Hippocampal formation (tissue), 2 donors: ENCODE data around the gene AK8.
A peak's percentile ranks its signal among the peaks of the same experiment; 100 is the strongest.

Experiments
- DNase-seq, 2 donors: peaks; one replicate each; lab custom pipeline; 2025; lab: John Stamatoyannopoulos, UW

Gene AK8

DNA sequence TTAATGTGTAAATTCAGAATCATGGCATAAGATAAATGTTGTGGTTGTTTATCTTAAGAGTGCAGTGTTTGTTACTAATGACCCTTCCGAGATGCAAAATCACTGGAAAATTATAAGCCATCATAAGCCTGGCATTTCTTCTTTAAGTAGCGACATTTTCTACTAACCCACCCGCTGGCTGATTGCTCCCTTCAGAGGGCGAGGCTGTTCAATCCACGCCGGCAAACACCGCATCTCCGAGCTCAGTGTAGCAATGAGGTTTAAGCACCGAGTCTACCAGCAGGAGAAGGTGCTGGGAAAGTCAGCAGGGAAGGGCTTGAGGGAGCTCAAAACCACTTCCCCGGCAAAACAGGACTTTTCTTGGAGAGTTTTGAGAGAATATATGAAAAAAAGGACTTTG is 52.7 kb downstream of the AK8 start:
- DNase-seq: no peak

DNA sequence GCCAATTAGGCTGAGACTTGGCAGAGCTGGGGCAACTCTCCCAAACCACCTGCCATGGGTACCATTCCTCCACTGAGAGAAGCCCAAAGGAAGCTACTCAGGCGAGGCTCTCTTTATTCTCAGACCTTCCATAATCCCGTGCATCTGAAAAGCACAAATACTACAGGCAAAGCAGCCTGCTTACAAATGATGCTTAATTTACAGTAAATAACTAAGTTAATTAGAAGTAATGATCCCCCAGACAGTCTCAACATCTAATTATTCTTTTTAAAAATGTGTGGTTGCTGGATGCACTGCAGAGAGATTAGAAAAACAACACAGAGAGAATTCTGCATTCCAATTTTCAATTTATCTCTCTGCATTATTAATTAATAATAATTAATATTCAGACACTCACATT is 53.1 kb downstream of the AK8 start:
- no peak for DNase-seq

DNA sequence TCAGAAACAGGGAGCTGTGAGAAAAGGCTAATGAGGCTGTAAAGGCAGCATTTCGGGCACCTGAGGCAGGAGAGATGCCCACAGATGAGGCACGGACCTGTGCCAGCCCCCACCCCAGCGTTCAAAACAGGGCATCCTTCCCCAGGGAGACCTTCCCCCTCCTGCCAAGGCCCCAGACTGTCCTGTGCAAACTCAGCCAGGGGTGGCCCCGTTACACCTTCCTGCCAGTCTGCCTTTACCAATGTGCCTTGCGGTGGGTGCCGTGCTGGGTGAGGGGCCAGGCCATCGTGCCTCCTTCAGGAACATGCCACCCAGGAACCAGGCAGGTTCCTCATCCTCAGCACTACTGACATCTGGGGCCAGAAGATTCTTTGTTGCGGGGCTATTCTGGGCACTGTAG is 53.9 kb downstream of the AK8 start:
- DNase-seq: no peak

DNA sequence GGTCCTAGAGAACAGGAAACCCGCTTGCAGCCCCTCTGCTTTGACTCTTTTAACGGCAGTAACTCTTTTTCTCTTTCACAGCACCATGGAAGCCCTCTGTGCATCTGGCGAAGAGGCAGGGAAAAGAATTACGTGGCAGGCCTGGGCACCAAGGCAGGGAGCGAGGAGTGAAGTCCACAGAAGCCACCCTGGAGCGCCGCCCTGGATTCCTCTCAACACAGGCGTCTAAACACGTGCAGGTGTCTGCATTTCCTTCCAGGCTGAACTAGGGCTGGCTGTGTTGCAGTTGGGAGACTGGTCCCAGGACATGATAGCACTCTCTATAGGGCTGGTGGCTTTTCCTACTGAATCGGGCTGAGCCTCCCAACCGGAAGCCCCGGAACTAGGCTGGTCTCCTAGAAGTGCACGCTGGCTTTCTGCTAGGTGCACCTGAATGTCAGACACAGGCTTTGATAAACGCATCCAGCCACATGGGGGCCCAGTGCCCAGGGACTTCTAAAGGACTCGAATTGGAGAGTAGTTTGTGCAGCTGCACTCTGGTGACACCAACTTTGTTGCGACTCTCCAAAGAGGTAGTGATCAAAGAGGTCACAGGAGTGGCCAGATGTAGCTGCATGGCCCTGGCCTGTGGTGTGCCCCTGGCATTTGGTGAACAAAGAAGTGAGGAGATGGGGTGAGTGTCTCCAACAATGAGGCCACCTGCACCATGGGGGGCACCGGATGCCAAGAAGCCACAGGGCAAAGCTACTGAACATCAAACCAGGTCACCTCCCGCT is 54.5 kb downstream of the AK8 start:
- DNase-seq: no peak

DNA sequence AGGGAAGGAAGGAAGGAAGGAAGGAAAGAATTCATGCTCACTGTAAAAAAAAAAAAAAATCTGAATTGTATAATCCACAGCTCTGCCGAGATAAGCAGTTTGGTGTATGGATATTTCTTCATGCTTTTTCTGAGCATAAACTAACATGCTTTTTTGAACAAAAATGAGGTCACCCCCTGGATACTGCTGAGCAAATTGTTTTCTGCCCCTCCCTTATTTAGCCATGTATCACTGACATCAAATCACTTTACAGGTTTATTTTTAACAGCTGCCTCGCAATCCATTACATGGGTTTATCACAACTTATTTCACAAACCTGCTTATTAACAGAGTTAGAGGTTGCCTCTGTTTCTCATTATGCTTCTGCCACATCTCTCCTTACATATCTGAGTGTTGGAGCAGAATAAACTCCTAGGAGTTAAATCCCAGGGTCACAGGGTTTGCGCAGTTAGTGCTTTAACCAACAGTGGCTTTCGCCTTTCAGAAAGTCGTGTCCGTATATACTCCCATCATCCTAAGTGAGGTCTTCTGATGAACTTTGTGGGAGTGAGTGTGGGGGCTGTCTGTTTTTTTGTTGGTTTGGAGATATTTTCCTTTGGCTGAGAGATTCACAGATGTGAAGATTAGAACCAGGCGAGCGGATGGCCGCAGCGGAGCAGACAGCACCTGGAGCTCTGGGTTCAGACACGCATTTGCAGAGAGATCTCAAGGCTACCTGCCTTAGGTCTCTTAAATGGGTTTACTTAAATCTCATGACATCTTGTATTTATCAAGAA is 57.7 kb downstream of the AK8 start:
- DNase-seq: no peak

DNA sequence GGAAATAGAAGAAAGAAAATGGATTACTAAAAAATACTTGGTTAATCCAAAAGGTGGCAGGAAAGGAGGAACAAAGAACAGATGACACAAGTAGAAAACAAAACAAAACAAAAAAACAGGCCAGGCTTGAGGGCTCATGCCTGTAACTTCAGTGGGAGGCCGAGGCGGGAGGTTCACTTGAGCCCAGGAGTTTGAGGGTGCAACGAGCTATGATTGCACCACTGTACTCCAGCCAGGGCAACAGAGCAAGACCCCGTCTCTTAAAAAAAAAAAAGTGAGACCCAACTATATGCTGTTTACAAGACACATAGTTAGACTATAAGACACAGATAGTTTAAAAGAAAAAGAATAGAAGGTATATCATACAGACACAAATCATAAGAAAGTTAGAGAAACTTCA is 59.5 kb downstream of the AK8 start:
- no peak for DNase-seq

DNA sequence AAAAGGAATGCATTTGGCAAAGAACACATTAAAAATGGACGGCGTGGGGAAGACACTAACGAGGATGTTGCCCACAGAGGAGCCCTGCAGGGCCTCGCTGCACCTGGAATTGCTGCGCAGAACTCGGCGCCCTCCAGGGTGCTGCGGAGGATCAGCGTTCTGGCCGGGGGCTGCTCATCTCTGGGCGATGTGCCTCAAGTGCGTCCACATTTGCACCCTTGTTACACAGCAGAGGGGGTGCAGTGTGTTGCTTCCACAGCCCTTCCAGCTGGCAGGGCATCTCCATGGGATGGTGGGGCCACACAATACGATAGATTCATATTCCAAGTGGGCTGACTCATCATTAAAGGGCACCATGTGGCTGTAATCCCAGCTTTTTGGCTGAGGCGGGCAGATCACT is 63.1 kb downstream of the AK8 start:
- DNase-seq: no peak

DNA sequence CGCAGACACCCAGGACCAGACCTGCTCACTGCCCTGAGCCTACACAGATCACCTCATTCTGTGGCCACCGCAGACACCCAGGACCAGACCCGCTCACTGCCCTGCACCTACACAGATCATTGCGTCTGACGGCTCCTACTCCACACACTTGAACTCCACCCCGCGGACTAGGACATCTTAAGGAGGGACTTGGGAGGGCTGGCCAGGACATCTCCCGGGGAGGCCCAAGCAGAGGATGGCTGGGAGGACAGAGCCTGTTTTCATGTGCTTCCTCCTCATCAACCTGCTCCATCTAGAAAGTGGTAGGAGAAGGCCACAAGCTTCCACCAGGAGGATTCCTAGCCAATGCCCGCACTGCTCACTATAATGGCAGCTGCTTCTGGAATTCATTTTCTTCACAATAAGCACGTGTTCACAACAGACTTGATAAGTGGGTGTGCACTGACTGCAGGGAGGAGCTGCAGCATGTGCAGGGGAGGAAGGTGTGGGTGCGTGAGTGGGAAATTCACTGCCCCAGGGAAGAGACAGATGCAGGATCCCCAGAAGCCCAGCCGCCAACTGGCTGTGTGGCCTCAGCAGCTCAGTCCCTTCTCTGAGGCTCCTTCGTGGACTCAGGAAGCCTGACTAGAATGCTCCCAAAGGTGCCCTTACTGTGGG is 64.8 kb downstream of the AK8 start:
- no peak for DNase-seq

DNA sequence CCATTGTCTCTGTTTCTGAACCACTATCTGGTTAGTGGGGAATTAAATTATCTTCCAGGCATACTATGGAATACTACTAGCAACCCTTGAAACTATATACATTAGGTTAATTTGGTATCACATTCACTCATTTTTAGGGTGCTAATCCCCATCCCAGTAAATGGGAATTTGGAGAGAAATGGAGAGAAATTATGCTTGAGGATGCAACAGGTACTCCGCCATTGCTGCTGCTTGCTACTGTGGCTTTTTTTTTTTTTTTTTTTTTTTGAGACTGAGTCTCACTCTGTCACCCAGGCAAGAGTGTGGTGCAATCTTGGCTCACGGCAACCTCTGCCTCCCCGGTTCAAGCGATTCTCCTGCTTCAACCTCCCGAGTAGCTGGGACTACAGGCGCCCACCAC is 66.1 kb downstream of the AK8 start:
- DNase-seq: no peak

DNA sequence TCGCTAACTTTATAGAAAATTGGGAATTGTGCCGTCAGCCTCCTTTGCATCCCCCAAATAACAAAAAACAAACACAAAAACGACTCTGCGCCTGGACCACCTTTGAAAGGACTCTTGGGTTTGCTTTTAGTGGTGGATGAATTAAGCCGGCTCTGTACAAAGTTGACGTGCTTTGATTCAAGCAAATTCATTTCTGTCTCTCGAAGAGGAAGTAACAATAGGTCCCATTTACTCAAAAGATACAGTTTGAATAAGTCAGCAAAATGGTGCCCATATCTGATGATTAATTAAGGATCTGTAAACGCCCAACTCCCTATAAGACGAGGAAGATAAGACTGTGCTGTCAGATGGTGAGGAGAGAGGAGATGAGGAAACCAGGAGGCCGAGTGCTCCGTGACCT is 67.8 kb downstream of the AK8 start:
- no peak for DNase-seq

DNA sequence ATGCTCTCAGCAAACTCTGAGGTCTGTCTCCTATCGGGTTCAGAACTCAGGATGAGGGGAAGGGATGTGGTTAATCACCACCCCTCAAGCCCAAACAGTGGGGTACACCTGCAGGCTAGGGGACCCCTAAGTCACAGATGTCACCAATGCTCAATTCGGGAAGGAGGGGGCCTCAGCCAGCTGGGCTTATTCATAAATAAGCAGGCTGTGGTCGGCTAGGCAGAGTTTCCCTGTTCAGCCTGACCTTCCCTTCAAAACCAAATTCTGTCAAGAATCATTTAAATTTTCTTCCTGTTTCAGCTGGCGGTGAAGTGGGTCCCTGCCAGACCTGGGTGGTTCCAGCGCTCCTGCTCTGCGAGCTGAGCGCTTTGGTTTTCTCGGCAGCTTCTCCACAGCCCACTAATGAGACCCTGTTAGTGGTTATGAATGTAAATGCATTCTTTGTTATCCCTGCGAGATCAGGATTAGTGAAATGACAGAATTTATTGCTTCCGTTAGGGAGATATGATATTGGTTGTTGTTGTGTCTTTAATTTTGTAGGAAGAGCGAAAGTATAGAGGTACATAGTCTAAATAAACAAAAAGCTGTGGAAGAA is 68.3 kb downstream of the AK8 start:
- DNase-seq: no peak

DNA sequence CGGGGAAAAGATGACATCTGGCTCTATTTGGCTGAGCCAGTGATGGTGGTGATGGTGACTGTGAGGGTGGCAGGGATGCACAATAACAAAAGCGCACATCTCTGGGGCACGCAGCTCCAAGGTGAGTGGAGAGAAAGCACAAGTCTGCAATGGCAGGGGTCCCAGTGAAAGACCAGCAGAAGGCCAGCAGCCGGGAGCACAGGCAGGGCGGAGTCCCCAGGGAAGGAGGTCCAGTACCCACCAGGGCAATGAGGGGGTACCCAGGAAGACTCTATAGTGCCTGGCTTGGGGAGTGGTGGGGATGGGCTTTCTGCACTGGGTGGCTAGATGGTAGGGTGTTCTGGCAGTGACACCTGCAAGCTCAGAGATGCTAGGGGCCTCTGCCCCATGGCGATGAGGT is 69.4 kb downstream of the AK8 start:
- DNase-seq: no peak

DNA sequence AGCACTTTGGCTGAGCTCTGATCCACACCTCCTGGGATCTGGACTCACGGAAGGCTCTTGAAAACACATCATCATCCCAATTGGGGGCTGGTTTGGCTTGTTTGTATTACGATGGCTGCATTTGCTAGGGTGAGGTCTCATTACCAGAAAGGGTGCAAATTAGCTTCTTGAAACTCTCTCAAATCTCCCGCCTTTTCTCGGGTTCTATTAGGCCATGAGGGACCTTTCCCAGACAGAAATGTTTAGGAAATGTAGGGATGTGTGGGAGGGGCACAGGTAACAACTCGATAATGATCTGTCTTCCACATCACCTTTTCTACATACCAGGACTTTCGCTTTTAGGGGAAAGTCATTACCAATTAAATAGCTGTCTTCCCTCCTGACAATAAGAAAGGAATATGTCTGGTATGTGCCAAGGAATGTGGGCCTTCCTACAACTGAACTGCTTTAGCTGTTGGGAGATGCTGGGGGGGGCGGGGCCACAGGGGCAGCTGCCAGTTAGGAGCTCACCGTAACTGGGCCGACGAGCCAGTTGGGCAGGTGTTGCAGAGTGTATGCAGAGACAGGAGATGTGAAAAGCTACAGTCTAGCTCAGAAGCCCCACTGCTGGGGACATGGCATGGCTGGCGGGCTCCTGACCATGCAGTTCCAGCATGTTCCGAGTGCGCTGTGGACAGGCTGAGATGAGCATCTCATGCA is 71.2 kb downstream of the AK8 start:
- DNase-seq: no peak

DNA sequence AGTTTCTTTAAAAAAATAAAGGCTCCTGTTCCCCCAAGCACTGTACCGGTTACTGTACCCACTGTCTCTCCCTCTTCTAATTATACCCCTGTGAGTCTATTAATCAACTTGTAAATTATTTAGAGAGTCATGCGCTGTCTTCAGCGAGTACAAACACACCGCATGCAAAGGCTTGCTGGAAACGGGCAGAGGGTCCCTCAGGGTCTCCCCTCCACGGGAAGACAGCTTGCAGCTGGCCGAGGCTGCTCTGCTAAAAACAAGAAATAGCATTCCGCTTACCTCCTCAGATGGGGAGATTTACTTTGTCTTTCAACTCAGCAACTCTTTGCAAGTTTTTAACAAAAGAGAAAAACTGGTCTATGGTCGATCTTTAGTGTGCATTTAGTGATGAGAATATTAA is 71.8 kb downstream of the AK8 start:
- no peak for DNase-seq

DNA sequence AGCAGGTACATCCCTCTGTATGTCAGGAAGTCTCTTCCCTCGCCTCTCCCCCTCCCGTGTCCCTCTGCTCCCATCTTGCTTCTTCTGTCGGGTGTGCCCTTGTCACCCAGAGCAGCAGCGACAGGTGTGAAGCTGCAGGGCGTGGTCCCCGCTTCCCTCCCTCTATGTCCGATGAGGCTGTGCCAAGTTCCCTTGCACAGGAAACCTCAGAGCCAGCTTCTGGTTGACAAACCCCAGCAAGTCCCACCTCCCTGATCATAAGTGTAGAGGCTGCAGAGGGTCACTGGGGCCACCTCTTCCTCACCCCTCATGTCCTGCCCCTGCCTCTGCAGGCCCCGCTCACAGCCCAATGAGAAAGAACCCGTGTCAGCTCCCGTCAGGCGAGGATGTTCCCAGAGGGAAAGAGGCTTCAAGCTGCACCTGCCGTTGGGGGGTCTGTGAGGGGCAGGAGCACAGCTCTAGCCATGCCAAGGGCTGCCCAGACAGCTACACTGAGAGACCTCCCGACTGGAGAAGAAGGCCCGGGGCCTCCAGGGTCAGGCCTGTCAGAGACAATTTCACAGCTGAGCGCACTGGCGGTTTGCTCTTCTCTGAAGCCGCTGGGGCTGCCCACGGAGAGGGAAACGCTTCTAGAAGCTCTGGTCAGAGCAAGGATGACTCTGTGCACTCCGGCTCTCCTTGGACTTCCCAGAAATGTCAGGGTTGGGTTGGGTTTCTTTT is 73.3 kb downstream of the AK8 start:
- DNase-seq: no peak

DNA sequence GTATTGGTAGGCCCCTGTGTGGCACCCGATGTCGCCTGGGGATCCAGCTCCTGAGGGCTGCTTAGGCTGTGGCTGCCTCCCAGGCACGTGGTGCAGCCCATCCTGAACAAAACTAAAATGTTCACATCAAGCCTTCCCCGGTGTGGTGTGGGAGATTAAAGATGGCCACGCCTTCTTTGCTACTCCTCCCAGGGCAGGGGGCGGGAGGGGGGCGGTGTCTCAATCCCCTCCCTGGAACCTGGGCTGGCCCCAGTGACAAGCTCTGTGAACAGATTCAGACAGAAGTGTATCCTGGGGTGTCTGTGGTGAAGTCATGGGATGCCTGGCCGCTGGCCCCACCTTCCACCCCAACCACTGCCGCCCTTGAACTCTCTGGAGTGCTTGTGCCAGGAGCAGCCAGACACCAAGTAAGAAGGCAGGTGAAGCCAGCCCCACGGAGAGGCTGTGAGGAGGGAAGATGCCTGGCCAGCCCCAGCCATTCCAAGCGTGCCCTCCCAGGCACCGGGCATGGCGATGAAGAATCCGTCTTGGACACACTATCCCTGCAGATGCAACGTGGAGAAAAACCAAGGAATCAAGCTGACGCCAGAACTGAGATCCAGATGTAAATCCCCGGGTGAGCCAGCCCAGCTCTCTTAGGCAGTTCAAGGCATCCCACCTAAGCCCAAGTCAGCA is 75.8 kb downstream of the AK8 start:
- no peak for DNase-seq

DNA sequence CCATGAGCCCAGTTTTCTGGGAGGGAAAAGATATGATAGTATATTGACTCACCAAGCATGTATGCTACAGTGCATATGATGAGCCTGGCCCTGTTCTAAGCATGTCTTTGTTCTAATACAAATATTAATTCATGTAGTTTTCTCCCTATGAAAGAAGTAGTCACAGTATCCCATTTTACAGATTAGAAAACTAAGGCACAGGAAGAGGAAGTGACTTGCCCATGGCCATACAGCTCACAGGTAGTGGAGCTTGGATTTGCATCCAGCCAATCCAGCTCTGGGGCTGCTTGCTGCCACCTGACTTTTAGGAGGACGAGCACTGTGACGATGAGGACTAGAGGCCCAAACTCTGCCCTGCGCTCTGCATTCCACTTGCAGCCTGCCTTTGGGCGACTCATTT is 76.4 kb downstream of the AK8 start:
- DNase-seq: no peak

DNA sequence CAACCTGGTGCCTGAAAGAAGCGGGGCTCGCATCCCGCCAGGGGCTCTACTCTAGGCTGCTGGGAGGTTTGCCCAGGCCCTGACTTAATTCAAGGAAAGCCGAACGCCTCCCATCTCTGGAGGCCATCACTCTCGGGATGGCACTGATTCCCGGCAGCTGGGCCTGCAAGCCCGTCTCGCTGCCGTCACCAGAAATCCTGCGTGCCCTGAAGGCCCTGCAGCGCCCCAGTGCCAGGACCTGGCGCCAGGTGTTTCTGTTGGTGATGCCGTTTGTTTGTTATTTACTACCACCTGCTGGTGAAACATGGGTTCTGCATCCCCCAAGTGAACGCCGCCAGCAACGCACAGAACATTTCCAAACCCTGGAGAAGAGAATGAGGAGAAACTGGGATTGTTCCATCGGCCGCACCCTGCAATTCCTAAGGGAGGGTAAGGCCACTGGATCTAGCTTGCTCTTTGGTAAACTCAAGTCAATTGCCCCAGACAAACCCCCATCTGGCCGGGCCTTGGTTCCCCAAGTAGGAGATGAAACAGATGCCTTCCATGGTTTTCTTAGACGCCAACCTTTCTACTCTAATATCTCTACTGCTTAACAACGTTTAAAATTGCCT is 77.9 kb downstream of the AK8 start:
- DNase-seq: peak; percentile 59 to 83

DNA sequence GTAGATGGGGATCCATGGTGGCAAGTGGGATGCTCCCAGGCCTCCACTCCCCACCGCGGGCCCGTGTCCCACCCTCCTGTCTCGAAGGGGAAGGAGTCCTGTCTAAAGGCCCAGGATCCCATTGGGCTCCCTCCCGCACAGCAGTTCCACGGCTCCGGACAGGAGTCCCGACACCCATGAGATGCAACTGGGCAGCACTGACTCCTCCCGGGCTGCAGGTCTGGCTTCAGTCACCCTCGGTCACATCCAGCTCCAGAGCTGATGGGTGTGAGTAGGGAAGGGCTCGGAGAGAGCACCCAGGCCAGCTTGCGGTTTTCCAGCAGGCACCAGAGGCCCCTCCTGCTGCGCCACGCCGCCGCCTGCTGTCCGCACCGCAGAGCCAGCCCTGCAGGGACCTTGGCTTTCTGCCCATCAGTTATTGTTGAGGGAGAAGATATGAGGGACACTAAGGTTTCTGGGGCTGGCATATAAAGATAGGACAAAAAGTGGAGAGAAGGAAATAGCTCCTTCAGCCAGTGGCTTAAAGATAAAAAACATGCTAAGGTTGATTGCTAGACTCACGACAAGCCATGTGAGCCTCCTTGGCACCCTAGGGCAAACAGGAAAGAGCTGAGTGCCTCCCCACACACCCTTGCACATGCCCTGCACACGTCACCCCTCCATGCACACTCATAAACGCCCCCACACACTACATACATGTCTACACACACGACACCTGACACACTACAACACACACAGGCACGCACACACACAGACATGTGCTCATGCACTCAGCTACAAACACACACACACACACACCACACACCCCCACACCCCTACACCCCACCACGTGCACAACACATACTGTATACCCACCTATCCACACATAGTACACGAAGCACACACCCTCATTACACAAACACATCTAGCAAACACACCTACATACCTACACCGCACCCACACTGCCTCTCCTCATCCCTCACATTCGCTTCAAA is 79.0 kb downstream of the AK8 start:
- DNase-seq: no peak
